Endothelial cell of umbilical vein (primary cell): Measurements from ENCODE around the gene ADCY2. TPM values are rescaled to one million over a fixed set of nuclear protein-coding genes. Genes with fewer than 3 reads are reported as not detected.

Source experiments
- BruUV-seq: library from RNA; stranded (reverse); fragments of 400-500 nt; replicated peaks from 2 replicates; lab custom pipeline; 2021; lab: Mats Ljungman, UMichigan
- CTCF ChIA-PET: fragments of 300-600, 350-600 bp; sonication (Branson Sonifier 250); formaldehyde crosslinking; loops from one replicate; lab custom pipeline; 2021; ENCODE audit warnings: antibody characterized with exemption, inconsistent platforms; lab: Charles Lee
- POLR2A ChIA-PET: fragments of 300-600, 350-600 bp; sonication (Branson Sonifier 250); formaldehyde crosslinking; loops from one replicate; lab custom pipeline; 2021; ENCODE audit warnings: antibody characterized with exemption, inconsistent platforms; lab: Charles Lee
- DNase-seq: peaks from one replicate; pipeline ENCODE4 v3.0.0-alpha.2; 2011; ENCODE audit warnings: low read depth, low spot score
- FAIRE-seq: peaks from 2 replicates; lab custom pipeline; 2011; peaks lifted over from hg19 to GRCh38; lab: Jason Lieb, UNC
- H2AFZ ChIP-seq: 2 replicates; pipeline ENCODE4 v1.6.0; 2012; ENCODE audit warnings: low read depth, low read length, control low read depth, inconsistent platforms
- H3K27ac ChIP-seq: 2 replicates; pipeline ENCODE4 v1.5.1; 2011; ENCODE audit warnings: low read depth, mild to moderate bottlenecking, control low read depth, low read length, moderate library complexity; ENCODE audit not compliant: insufficient read depth
- H3K27me3 ChIP-seq, 2 experiments: 2 replicates each; pipeline versions ENCODE4 v1.6.0 to v1.6.1; 2011; ENCODE audit warnings: low read length in 2 of 2, mixed read lengths in 1 of 2; ENCODE audit not compliant: control insufficient read depth in 2 of 2, insufficient read depth in 2 of 2
- H3K36me3 ChIP-seq, 2 experiments: 2 replicates in 1 of 2; 3 replicates in 1 of 2; pipeline ENCODE4 v1.5.1; 2011; ENCODE audit warnings: low read length in 2 of 2, mild to moderate bottlenecking in 1 of 2, moderate library complexity in 1 of 2; ENCODE audit not compliant: control insufficient read depth in 2 of 2, insufficient read depth in 2 of 2; ENCODE audit errors: extremely low read depth in 1 of 2
- H3K4me1 ChIP-seq: 3 replicates; pipeline ENCODE4 v1.5.1; 2011; ENCODE audit warnings: mild to moderate bottlenecking, low read length; ENCODE audit not compliant: control insufficient read depth, insufficient read depth; ENCODE audit errors: extremely low read depth
- H3K4me2 ChIP-seq: 2 replicates; pipeline ENCODE4 v1.6.1; 2011; ENCODE audit warnings: low read length, control low read depth, mixed read lengths; ENCODE audit not compliant: insufficient read depth
- H3K4me3 ChIP-seq, 3 experiments: fragments of 200-600 bp in 1 of 3; sonication (generic), shearing (Covaris generic) in 1 of 3; replicated peaks in 1 of 3; 2 replicates each; pipeline ENCODE4 v1.5.1; 2011 to 2016; ENCODE audit warnings: control low read depth in 3 of 3, low read length in 3 of 3, mild to moderate bottlenecking in 2 of 3, inconsistent platforms in 1 of 3, low read depth in 1 of 3, moderate library complexity in 1 of 3; ENCODE audit not compliant: insufficient read depth in 1 of 3
- H3K79me2 ChIP-seq: 2 replicates; pipeline ENCODE4 v1.6.0; 2012; ENCODE audit warnings: low read length, inconsistent platforms; ENCODE audit not compliant: control insufficient read depth, insufficient read depth
- H3K9ac ChIP-seq: replicated peaks from 2 replicates; pipeline ENCODE3; 2011; ENCODE audit warnings: low read length, control low read depth; ENCODE audit not compliant: insufficient read depth; ENCODE audit errors: extremely low read depth
- H3K9me1 ChIP-seq: replicated peaks from 3 replicates; pipeline ENCODE4 v1.6.0; 2011; ENCODE audit warnings: mild to moderate bottlenecking, low read length; ENCODE audit not compliant: control insufficient read depth, insufficient read depth; ENCODE audit errors: extremely low read depth
- H3K9me3 ChIP-seq: replicated peaks from 2 replicates; pipeline ENCODE4 v1.5.1; 2012; ENCODE audit warnings: low read length, inconsistent platforms; ENCODE audit not compliant: control insufficient read depth, insufficient read depth
- H4K20me1 ChIP-seq: replicated peaks from 2 replicates; pipeline ENCODE3; 2011; ENCODE audit warnings: mild to moderate bottlenecking, low read length; ENCODE audit not compliant: control insufficient read depth, insufficient read depth; ENCODE audit errors: extremely low read depth
- CTCF ChIP-seq, 2 donors: IDR thresholded peaks; 1 replicate in 1 of 2; 2 replicates in 1 of 2; pipeline ENCODE4 v1.5.1; 2011; ENCODE audit warnings: low read length in 2 of 2, mild to moderate bottlenecking in 2 of 2, moderate library complexity in 2 of 2, control low read depth in 1 of 2, inconsistent platforms in 1 of 2, low read depth in 1 of 2; ENCODE audit not compliant: insufficient read depth in 1 of 2; ENCODE audit errors: extremely low read depth in 1 of 2
- EZH2 ChIP-seq: IDR thresholded peaks from 2 replicates; pipeline ENCODE4 v1.6.1; 2012; ENCODE audit warnings: borderline replicate concordance, low read depth, mild to moderate bottlenecking, moderate library complexity, low read length, inconsistent platforms; ENCODE audit not compliant: severe bottlenecking
- FOS ChIP-seq: IDR thresholded peaks from 2 replicates; pipeline ENCODE4 v1.6.1; 2011; ENCODE audit warnings: mild to moderate bottlenecking, low read length, moderate library complexity, borderline replicate concordance; ENCODE audit not compliant: insufficient read depth
- GATA2 ChIP-seq: IDR thresholded peaks from 2 replicates; pipeline ENCODE4 v1.7.0; 2011; ENCODE audit warnings: low read depth, mild to moderate bottlenecking, moderate library complexity, mixed read lengths, low read length; ENCODE audit not compliant: insufficient read length, insufficient read depth
- POLR2A ChIP-seq: IDR thresholded peaks from 2 replicates; pipeline ENCODE4 v1.6.1; 2012; ENCODE audit warnings: low read depth, mild to moderate bottlenecking, control low read depth, low read length
- dilution Hi-C: fragments of 300-500 bp; cut with MboI; formaldehyde crosslinking; loops from one replicate; pipeline ENCODE4 v1.15.0; 2019; ENCODE audit warnings: low sequenced_read_pairs; ENCODE audit not compliant: extremely low pct_ligation_motif_present
- intact Hi-C: fragments of 100-400 bp; cut with micrococcal nuclease; formaldehyde crosslinking; loops from one replicate; pipeline ENCODE4 v1.10.0; 2022
- polyA plus RNA-seq, 4 experiments: library from polyadenylated mRNA; depleted of rRNA in 3 of 4; stranded (reverse) in 3 of 4; unstranded in 1 of 4; fragments of >200 nt; gene quantifications; 2 replicates each; pipeline versions ENCODE4 v1.2.1 to v1.2.3, GENCODE V29; 2011 to 2012; ENCODE audit warnings: missing spikeins in 1 of 4
- total RNA-seq: library from RNA; stranded (reverse); gene quantifications from 2 replicates; pipeline ENCODE4 v1.2.3, GENCODE V29; 2021

ADCY2 gene
- total and polyA plus RNA-seq, 2 donors (not counting 3 experiments of a cell fraction or from before 2014, with no cell fraction given), result under 0.01 TPM; not detected in 1

GRCh38 chr5:7849681-7850394, 453.9 kb downstream of the ADCY2 start:
- no peaks in the 10 kb centered on the region for H3K9me3 ChIP-seq
- H3K79me2 ChIP-seq, result no peaks in the 10 kb centered on the region
- dilution Hi-C loops, result no loop called here
- no peaks in the 10 kb centered on the region for H3K9me1 ChIP-seq
- peak overlapping the region; percentile 15 for H3K4me2 ChIP-seq
- intact Hi-C loops, result loop anchor here (10.0 kb wide), 1 partner anchor 1085 kb away; no protein-coding TSS in a partner anchor
- CTCF ChIA-PET, result interaction anchor here (1.3 to 1.8 kb wide), 2 partner anchors 10 to 36 kb away, joined by 4 to 9 read pairs; no protein-coding TSS in a partner anchor
- H2AFZ ChIP-seq, result peak overlapping the region; percentile 30
- H3K27me3 ChIP-seq, result peaks cover 21 to 22% of the 10 kb centered on the region in 2 experiments
- DNase-seq (no peak), FAIRE-seq (no peak)
- H3K9ac ChIP-seq, result no peak overlapping the region
- H3K27ac ChIP-seq, result no peak overlapping the region
- peak in 1 of 2 donors; percentile 12 for TF ChIP-seq CTCF (IDR thresholded peaks at IDR 0.05; ENCODE audit: extremely low read depth in 1 of 2, insufficient read depth in 1 of 2, low read depth in 1 of 2, low read length in 2 of 2)
- TF ChIP-seq POLR2A, result no peak
- peak; percentile 79 for TF ChIP-seq EZH2
- no peak for TF ChIP-seq FOS
- TF ChIP-seq GATA2, result no peak
- no peaks in the 10 kb centered on the region for H3K4me1 ChIP-seq
- no TSS peak for BruUV-seq
- POLR2A ChIA-PET, result no interaction called here
- no peaks in the 10 kb centered on the region for H3K36me3 ChIP-seq
- H3K4me3 ChIP-seq, result no peak overlapping the region
- H4K20me1 ChIP-seq, result no peaks in the 10 kb centered on the region
